HCT116 (cell line): ENCODE data around the gene IGSF23.
"Not testable (repeated sequence)": the region's sequence is repeated elsewhere in the genome, so short reads cannot be mapped to it uniquely, and the experiment has no call there.

ENCODE experiments used
- CEBPB ChIP-seq: IDR thresholded peaks from 2 replicates; pipeline ENCODE4 v1.6.1; 2012; ENCODE audit warnings: low read depth
- EZH2 ChIP-seq: fragments of 200-600 bp; sonication (generic); IDR thresholded peaks from 2 replicates; pipeline ENCODE4 v1.6.1; 2017; ENCODE audit warnings: antibody characterized with exemption, mixed run types
- FOSL1 ChIP-seq: IDR thresholded peaks from 2 replicates; pipeline ENCODE4 v1.6.1; 2012; ENCODE audit warnings: low read depth
- POLR2A ChIP-seq: IDR thresholded peaks from 2 replicates; pipeline ENCODE4 v1.7.0; 2011; ENCODE audit warnings: borderline replicate concordance; ENCODE audit not compliant: insufficient read depth, insufficient read length; ENCODE audit errors: extremely low read depth
- POLR2AphosphoS5 ChIP-seq: IDR thresholded peaks from 2 replicates; pipeline ENCODE4 v1.6.1; 2011; ENCODE audit warnings: mild to moderate bottlenecking, low read depth, low read length, moderate library complexity
- RAD21 ChIP-seq: IDR thresholded peaks from 2 replicates; pipeline ENCODE4 v1.6.1; 2012; ENCODE audit warnings: low read depth, mild to moderate bottlenecking
- SIN3A ChIP-seq: IDR thresholded peaks from 2 replicates; pipeline ENCODE4 v1.6.1; 2012; ENCODE audit warnings: low read depth
- TCF7L2 ChIP-seq: IDR thresholded peaks from 2 replicates; pipeline ENCODE4 v1.7.0; 2011; ENCODE audit warnings: borderline replicate concordance, inconsistent platforms; ENCODE audit not compliant: insufficient read depth, insufficient read length; ENCODE audit errors: extremely low read depth
- YY1 ChIP-seq: IDR thresholded peaks from 2 replicates; pipeline ENCODE4 v1.6.1; 2011; ENCODE audit warnings: low read length, low read depth, moderate library complexity, mild to moderate bottlenecking; ENCODE audit not compliant: insufficient replicate concordance; ENCODE audit errors: extremely low read depth
- ZNF274 ChIP-seq: fragments of 200-500 bp; sonication (Bioruptor generic); IDR thresholded peaks from 2 replicates; pipeline ENCODE4 v1.6.1; 2014; ENCODE audit warnings: mild to moderate bottlenecking, low read depth, low read length, inconsistent platforms
- TF ChIP-seq, protein P1 (sequence below): IDR thresholded peaks from 2 replicates; pipeline ENCODE4 v1.6.1; 2012
- TF ChIP-seq, protein P2 (sequence below): IDR thresholded peaks from 2 replicates; pipeline ENCODE4 v1.6.1; 2012; ENCODE audit warnings: low read depth
- TF ChIP-seq, protein P3 (sequence below), 3 experiments: fragments of 200-600 bp in 1 of 3; sonication (generic) in 1 of 3; IDR thresholded peaks in 2 of 3; conservative IDR thresholded peaks in 1 of 3; 2 replicates each; pipeline ENCODE4 v1.5.1; 2012 to 2017; ENCODE audit warnings: low read depth in 2 of 3, low read length in 2 of 3, antibody characterized with exemption in 1 of 3, borderline replicate concordance in 1 of 3, control low read depth in 1 of 3, mild to moderate bottlenecking in 1 of 3, mixed read lengths in 1 of 3, mixed run types in 1 of 3, moderate library complexity in 1 of 3; ENCODE audit not compliant: insufficient read depth in 1 of 3

DNA sequence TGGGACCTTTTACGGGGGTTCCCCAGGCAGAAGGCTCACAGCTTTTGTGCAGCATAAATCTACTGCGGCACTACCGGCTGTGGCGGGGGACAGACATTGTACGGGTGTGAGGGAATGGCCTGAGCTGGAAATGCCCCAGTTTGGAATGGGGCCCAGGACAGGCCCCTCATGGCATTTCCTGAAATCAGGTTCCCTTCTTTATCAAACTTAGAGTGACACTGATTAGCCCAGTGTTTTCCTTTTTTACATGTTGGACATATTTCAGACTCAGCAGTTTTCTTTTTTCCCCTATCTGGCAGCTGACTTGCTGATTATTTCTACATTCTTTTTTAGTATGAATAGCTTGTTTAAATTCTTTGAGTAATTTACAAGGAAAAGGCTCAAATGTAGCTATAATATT lies 20.7 kb downstream of the IGSF23 start:
- TF ChIP-seq TCF7L2, EZH2, SIN3A, RAD21, CEBPB, FOSL1, YY1, POLR2AphosphoS5, ZNF274, POLR2A: not testable (repeated sequence)
- TF ChIP-seq, protein P1, sequence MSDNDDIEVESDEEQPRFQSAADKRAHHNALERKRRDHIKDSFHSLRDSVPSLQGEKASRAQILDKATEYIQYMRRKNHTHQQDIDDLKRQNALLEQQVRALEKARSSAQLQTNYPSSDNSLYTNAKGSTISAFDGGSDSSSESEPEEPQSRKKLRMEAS, result not testable (repeated sequence)
- TF ChIP-seq, protein P2, sequence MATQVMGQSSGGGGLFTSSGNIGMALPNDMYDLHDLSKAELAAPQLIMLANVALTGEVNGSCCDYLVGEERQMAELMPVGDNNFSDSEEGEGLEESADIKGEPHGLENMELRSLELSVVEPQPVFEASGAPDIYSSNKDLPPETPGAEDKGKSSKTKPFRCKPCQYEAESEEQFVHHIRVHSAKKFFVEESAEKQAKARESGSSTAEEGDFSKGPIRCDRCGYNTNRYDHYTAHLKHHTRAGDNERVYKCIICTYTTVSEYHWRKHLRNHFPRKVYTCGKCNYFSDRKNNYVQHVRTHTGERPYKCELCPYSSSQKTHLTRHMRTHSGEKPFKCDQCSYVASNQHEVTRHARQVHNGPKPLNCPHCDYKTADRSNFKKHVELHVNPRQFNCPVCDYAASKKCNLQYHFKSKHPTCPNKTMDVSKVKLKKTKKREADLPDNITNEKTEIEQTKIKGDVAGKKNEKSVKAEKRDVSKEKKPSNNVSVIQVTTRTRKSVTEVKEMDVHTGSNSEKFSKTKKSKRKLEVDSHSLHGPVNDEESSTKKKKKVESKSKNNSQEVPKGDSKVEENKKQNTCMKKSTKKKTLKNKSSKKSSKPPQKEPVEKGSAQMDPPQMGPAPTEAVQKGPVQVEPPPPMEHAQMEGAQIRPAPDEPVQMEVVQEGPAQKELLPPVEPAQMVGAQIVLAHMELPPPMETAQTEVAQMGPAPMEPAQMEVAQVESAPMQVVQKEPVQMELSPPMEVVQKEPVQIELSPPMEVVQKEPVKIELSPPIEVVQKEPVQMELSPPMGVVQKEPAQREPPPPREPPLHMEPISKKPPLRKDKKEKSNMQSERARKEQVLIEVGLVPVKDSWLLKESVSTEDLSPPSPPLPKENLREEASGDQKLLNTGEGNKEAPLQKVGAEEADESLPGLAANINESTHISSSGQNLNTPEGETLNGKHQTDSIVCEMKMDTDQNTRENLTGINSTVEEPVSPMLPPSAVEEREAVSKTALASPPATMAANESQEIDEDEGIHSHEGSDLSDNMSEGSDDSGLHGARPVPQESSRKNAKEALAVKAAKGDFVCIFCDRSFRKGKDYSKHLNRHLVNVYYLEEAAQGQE, result not testable (repeated sequence)
- TF ChIP-seq, protein P3, sequence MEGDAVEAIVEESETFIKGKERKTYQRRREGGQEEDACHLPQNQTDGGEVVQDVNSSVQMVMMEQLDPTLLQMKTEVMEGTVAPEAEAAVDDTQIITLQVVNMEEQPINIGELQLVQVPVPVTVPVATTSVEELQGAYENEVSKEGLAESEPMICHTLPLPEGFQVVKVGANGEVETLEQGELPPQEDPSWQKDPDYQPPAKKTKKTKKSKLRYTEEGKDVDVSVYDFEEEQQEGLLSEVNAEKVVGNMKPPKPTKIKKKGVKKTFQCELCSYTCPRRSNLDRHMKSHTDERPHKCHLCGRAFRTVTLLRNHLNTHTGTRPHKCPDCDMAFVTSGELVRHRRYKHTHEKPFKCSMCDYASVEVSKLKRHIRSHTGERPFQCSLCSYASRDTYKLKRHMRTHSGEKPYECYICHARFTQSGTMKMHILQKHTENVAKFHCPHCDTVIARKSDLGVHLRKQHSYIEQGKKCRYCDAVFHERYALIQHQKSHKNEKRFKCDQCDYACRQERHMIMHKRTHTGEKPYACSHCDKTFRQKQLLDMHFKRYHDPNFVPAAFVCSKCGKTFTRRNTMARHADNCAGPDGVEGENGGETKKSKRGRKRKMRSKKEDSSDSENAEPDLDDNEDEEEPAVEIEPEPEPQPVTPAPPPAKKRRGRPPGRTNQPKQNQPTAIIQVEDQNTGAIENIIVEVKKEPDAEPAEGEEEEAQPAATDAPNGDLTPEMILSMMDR (IDR thresholded peaks at IDR 0.05 in 2 of 3, conservative IDR thresholded peaks at IDR 0.05 in 1 of 3; ENCODE audit: borderline replicate concordance in 1 of 3, insufficient read depth in 1 of 3, low read depth in 2 of 3, low read length in 2 of 3), result not testable (repeated sequence)
